MM.1S (cell line): Measurements from ENCODE around the gene TMC1.

ENCODE experiments used
- DNase-seq: peaks from one replicate; pipeline ENCODE4 v3.0.0-alpha.2; 2015
- H2AFZ ChIP-seq: fragments of 300-600 bp; sonication (generic); 2 replicates; pipeline ENCODE4 v1.6.0; 2016; ENCODE audit warnings: antibody characterized with exemption, low read length
- H3F3A ChIP-seq: fragments of 300-600 bp; sonication (generic); 2 replicates; pipeline ENCODE4 v1.6.1; 2016; ENCODE audit warnings: mild to moderate bottlenecking, antibody characterized with exemption, low read length, moderate library complexity, mixed read lengths; ENCODE audit not compliant: insufficient read depth
- H3K27ac ChIP-seq: fragments of 300-600 bp; sonication (generic); 2 replicates; pipeline ENCODE4 v1.5.1; 2016; ENCODE audit warnings: mild to moderate bottlenecking, low read length
- H3K27me3 ChIP-seq: fragments of 300-600 bp; sonication (generic); replicated peaks from 2 replicates; pipeline ENCODE4 v1.6.0; 2016; ENCODE audit warnings: low read length; ENCODE audit not compliant: insufficient read depth
- H3K36me3 ChIP-seq: fragments of 300-600 bp; sonication (generic); replicated peaks from 2 replicates; pipeline ENCODE4 v1.6.1; 2016; ENCODE audit warnings: mild to moderate bottlenecking, low read length, mixed read lengths; ENCODE audit not compliant: insufficient read depth
- H3K4me1 ChIP-seq: fragments of 300-600 bp; sonication (generic); 2 replicates; pipeline ENCODE4 v1.6.1; 2016; ENCODE audit warnings: low read length, mixed read lengths
- H3K4me2 ChIP-seq: fragments of 300-600 bp; sonication (generic); 2 replicates; pipeline ENCODE4 v1.6.0; 2016; ENCODE audit warnings: low read depth, low read length
- H3K4me3 ChIP-seq: fragments of 300-600 bp; sonication (generic); 2 replicates; pipeline ENCODE4 v1.5.1; 2016; ENCODE audit warnings: low read length, mixed read lengths
- H3K79me2 ChIP-seq: fragments of 300-600 bp; sonication (generic); 2 replicates; pipeline ENCODE4 v1.6.1; 2016; ENCODE audit warnings: mixed run types, low read length, mixed read lengths
- H3K9ac ChIP-seq: fragments of 300-600 bp; sonication (generic); 2 replicates; pipeline ENCODE4 v1.6.1; 2016; ENCODE audit warnings: low read length, mixed read lengths
- H3K9me2 ChIP-seq: fragments of 300-600 bp; sonication (generic); replicated peaks from 2 replicates; pipeline ENCODE4 v1.6.1; 2016; ENCODE audit warnings: mild to moderate bottlenecking, low read length, mixed read lengths; ENCODE audit not compliant: insufficient read depth
- H3K9me3 ChIP-seq: fragments of 300-600 bp; sonication (generic); replicated peaks from 2 replicates; pipeline ENCODE4 v1.6.1; 2016; ENCODE audit warnings: mild to moderate bottlenecking, low read length, mixed read lengths; ENCODE audit not compliant: insufficient read depth
- H4K20me1 ChIP-seq: fragments of 300-600 bp; sonication (generic); 2 replicates; pipeline ENCODE4 v1.6.1; 2016; ENCODE audit warnings: mild to moderate bottlenecking, low read length, moderate library complexity, mixed read lengths; ENCODE audit not compliant: insufficient read depth
- EZH2 ChIP-seq: fragments of 300-600 bp; sonication (generic); optimal IDR thresholded peaks from 2 replicates; pipeline ENCODE3; 2017; ENCODE audit warnings: low read depth, mild to moderate bottlenecking, antibody characterized with exemption, low read length, mixed read lengths
- EZH2phosphoT487 ChIP-seq: fragments of 300-600 bp; sonication (generic); IDR thresholded peaks from 2 replicates; pipeline ENCODE4 v1.6.1; 2018; ENCODE audit warnings: antibody characterized with exemption, low read length
- TF ChIP-seq, protein P1 (sequence below): fragments of 300-600 bp; sonication (generic); IDR thresholded peaks from 2 replicates; pipeline ENCODE4 v1.5.1; 2016; ENCODE audit warnings: antibody characterized with exemption, low read length, mixed read lengths

The TMC1 gene

DNA sequence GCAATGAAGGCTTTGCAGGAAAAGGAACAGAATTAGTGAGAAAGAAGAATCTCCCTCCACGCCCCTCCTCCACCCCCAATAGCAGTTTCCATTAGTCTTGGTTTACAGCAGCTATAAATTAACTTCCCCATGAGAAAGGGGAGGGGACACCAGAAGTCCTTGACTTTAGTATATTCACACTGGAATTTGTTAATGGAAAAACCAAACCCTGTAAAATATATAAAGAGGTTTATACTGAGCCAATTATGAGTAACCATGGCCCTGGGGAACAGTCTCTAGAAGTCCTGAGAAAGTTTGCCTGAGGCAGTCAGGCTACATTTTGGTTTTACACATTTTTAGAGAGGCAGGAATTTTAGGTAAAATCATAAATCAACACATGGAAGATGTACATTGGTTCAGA, 342.9 kb downstream of the TMC1 start:
- no peak overlapping the region for H3K27ac ChIP-seq
- TF ChIP-seq, protein P1, sequence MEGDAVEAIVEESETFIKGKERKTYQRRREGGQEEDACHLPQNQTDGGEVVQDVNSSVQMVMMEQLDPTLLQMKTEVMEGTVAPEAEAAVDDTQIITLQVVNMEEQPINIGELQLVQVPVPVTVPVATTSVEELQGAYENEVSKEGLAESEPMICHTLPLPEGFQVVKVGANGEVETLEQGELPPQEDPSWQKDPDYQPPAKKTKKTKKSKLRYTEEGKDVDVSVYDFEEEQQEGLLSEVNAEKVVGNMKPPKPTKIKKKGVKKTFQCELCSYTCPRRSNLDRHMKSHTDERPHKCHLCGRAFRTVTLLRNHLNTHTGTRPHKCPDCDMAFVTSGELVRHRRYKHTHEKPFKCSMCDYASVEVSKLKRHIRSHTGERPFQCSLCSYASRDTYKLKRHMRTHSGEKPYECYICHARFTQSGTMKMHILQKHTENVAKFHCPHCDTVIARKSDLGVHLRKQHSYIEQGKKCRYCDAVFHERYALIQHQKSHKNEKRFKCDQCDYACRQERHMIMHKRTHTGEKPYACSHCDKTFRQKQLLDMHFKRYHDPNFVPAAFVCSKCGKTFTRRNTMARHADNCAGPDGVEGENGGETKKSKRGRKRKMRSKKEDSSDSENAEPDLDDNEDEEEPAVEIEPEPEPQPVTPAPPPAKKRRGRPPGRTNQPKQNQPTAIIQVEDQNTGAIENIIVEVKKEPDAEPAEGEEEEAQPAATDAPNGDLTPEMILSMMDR: no peak
- no peak for TF ChIP-seq EZH2phosphoT487
- TF ChIP-seq EZH2: no peak
- H3K9ac ChIP-seq: no peak overlapping the region
- H3K36me3 ChIP-seq: no peaks in the 10 kb centered on the region
- DNase-seq: no peak
- no peak overlapping the region for H2AFZ ChIP-seq
- H3K9me3 ChIP-seq: no peaks in the 10 kb centered on the region
- H3K27me3 ChIP-seq: no peaks in the 10 kb centered on the region
- no peak overlapping the region for H3K4me3 ChIP-seq
- no peaks in the 10 kb centered on the region for H3K9me2 ChIP-seq
- no peaks in the 10 kb centered on the region for H3K4me1 ChIP-seq
- no peak overlapping the region for H3K4me2 ChIP-seq
- H3K79me2 ChIP-seq: no peaks in the 10 kb centered on the region
- no peaks in the 10 kb centered on the region for H4K20me1 ChIP-seq
- no peaks in the 10 kb centered on the region for H3F3A ChIP-seq

DNA sequence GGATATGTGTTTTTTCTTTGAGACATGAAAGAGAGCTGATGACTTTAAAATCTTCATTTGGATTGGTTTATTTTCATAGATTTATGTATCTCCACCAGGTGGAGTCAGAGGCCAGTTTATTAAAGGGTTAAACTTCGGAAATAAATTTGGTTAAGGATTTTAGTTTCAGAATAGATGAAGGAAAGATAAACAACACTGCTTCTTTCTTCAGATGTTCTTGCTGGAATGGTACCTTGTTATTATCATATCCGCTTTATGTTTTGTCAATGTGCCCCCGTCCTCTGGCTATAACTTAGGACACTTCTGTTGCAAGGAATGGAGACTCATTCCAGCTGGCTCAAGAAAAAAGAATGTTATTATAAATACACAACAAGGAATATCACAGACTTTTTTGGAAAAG, 350.3 kb downstream of the TMC1 start:
- no peak overlapping the region for H3K9ac ChIP-seq
- no peak for TF ChIP-seq EZH2
- TF ChIP-seq, protein P1: peak; percentile 45
- no peak overlapping the region for H3K27ac ChIP-seq
- no peaks in the 10 kb centered on the region for H3K36me3 ChIP-seq
- H3K79me2 ChIP-seq: no peaks in the 10 kb centered on the region
- no peaks in the 10 kb centered on the region for H3K9me2 ChIP-seq
- H2AFZ ChIP-seq: no peak overlapping the region
- peak; percentile 10 for DNase-seq
- no peaks in the 10 kb centered on the region for H3K9me3 ChIP-seq
- no peak overlapping the region for H3K4me3 ChIP-seq
- H3K4me2 ChIP-seq: no peak overlapping the region
- H3F3A ChIP-seq: no peaks in the 10 kb centered on the region
- no peaks in the 10 kb centered on the region for H3K27me3 ChIP-seq
- H3K4me1 ChIP-seq: no peaks in the 10 kb centered on the region
- H4K20me1 ChIP-seq: no peaks in the 10 kb centered on the region

DNA sequence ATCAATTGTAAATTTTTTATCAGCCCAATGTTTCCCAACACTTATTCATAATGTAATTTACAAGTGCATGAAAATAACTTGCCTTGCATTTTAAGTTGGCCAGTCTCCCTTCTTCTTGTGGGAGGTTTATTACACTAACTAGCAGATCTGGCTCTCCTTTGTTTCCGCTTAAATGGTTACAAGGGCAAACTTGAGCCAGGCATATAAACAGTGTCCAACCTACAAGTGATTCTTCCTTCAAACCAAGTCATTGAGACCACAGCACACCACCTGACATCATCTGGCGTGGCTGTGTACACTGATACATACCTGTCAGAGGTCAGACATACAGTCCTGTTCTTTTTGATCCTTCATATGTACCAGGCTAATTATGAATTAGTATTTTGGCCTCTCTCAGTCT, 351.3 kb downstream of the TMC1 start:
- no peak for DNase-seq
- Histone ChIP-seq H2AFZ (no peak overlapping the region), H3K36me3 (no peaks in the 10 kb centered on the region), H3K9ac (no peak overlapping the region), H3K27ac (no peak overlapping the region), H3F3A (no peaks in the 10 kb centered on the region), H4K20me1 (no peaks in the 10 kb centered on the region), H3K9me3 (no peaks in the 10 kb centered on the region), H3K79me2 (no peaks in the 10 kb centered on the region), H3K4me3 (no peak overlapping the region), H3K9me2 (no peaks in the 10 kb centered on the region), H3K27me3 (no peaks in the 10 kb centered on the region), H3K4me1 (no peaks in the 10 kb centered on the region), H3K4me2 (no peak overlapping the region)
- TF ChIP-seq EZH2: no peak
- TF ChIP-seq EZH2phosphoT487: no peak
- TF ChIP-seq, protein P1: no peak

DNA sequence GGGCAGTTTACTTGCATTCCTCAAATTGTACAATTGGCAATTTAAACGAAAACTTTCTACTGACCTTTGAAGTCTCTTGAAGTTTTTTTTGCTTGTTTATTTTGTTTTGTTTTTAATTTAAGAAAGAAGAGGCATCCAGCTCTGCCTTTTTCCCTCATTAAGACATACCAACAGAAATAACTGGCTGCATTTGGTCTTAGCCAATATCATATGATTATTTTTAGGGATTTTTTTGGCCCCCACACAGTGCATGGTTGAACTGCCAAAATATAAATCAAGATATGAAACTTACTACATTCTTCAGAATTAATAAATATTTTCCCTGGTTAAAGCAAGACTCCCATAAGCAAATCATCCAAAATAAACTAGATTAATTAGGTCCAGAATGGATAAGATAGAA, 352.0 kb downstream of the TMC1 start:
- no peaks in the 10 kb centered on the region for H3F3A ChIP-seq
- H3K9ac ChIP-seq: no peak overlapping the region
- H3K9me3 ChIP-seq: no peaks in the 10 kb centered on the region
- no peaks in the 10 kb centered on the region for H3K9me2 ChIP-seq
- no peaks in the 10 kb centered on the region for H3K27me3 ChIP-seq
- no peaks in the 10 kb centered on the region for H3K79me2 ChIP-seq
- H3K27ac ChIP-seq: no peak overlapping the region
- H3K36me3 ChIP-seq: no peaks in the 10 kb centered on the region
- H3K4me2 ChIP-seq: no peak overlapping the region
- no peak for DNase-seq
- no peak overlapping the region for H3K4me3 ChIP-seq
- no peaks in the 10 kb centered on the region for H4K20me1 ChIP-seq
- no peak overlapping the region for H2AFZ ChIP-seq
- no peaks in the 10 kb centered on the region for H3K4me1 ChIP-seq
- no peak for TF ChIP-seq EZH2phosphoT487
- TF ChIP-seq EZH2: no peak
- TF ChIP-seq, protein P1: no peak
